Measurements from ENCODE around the gene SALL2.

Gene SALL2

DNA sequence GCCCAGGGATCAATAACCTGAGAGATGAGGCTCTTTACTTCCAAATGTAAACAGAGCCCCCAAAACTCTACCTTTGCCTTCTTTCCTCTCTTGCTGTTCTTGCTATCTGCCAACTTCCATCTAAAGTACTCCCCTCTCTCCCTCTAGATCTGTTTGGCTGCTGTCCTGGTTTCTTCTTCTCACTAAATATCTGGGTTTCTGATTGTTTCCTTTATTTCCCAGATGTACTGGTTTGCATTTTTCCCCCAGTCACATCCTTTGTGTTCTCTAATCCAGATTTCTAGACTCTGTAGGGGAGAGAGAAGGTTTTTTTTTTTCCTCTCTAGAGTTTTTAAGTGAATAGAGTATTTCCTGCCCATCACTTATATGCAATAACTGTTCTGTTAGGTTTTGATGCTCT lies 7.1 kb upstream of the SALL2 start:
- Mint-ChIP-seq H3K4me1 (peaks cover 61% of the 10 kb centered on the region), H3K4me3 (no peak overlapping the region), H3K27ac (no peak overlapping the region), H3K36me3 (ENCODE audit: low read depth) (peaks cover 4% of the 10 kb centered on the region), H3K9me3 (no peaks in the 10 kb centered on the region), H3K27me3 (ENCODE audit: low read depth, poor library complexity) (peaks cover 34% of the 10 kb centered on the region)
- TF ChIP-seq, protein P1, sequence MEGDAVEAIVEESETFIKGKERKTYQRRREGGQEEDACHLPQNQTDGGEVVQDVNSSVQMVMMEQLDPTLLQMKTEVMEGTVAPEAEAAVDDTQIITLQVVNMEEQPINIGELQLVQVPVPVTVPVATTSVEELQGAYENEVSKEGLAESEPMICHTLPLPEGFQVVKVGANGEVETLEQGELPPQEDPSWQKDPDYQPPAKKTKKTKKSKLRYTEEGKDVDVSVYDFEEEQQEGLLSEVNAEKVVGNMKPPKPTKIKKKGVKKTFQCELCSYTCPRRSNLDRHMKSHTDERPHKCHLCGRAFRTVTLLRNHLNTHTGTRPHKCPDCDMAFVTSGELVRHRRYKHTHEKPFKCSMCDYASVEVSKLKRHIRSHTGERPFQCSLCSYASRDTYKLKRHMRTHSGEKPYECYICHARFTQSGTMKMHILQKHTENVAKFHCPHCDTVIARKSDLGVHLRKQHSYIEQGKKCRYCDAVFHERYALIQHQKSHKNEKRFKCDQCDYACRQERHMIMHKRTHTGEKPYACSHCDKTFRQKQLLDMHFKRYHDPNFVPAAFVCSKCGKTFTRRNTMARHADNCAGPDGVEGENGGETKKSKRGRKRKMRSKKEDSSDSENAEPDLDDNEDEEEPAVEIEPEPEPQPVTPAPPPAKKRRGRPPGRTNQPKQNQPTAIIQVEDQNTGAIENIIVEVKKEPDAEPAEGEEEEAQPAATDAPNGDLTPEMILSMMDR (IDR thresholded peaks at IDR 0.05): no peak
- no peak for DNase-seq

DNA sequence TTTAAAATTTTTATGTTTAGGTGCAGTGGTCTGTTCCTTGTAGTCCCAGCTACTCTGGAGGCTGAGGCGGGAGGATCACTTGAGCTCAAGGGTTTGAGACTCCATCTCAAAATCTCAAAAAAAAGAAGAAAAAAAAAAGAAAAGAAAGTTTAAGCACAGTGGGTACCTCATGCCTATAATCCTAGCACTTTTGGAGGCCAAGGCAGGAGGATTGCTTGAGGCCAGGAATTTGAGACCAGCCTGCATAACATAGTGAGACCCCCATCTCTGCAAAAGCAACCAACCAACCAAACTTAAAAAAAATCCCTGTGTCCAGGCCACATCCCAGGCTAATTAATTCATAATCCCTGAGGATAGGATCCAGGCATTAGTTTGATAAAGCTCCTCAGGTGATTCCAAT lies 3.4 kb upstream of the SALL2 start:
- H3K27ac Mint-ChIP-seq: no peak overlapping the region
- peaks cover 62% of the 10 kb centered on the region for H3K4me1 Mint-ChIP-seq

DNA sequence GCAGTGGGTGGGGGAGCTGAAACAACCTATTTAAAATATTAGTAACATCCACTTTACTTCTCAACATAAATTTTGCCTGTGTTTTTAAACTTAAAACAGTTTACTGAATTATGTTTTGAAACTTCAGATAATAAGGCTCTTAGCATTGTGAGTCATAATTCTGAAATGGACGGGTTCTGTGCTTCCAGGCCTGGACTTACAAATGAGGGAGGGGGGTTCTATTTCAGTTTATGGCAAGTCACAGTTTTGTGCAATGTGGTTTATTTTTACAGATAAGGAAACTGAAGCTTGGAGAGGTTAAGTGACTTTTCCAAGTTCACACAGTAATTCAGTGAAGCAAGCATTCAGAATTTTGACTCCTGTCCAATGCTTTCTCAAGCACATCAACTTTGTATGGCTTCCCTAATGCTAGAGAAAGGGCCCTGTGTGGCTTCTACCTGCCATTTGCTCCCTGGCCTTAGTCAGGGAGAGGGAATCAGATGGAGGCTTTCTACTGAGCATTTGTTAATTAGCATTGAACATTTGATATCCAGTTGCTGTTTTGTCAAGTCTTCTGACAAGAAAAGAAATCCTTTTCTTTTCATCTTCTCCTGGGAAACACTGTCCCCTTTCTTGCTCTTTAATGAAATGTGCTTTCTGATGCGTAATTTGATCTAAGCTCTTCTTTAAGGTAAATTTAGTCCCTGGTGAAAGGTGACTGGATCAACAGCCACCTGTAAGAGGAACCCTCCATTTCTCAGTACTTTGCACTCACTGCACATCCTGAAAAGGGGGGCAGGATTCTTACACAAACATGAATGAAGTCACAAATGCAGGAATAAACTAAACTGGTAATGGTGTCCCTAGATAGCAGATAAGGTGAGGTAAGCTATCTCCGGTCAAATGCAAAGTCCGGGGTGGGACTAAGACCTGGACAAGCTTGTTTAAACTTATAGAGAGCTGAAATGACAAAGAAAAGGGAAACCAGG lies 2.5 kb upstream of the SALL2 start:
- peak overlapping the region; percentile 97 for H3K27ac Mint-ChIP-seq
- TF ChIP-seq, protein P1 (IDR thresholded peaks at IDR 0.05): no peak
- H3K27me3 Mint-ChIP-seq (ENCODE audit: low read depth, poor library complexity): peaks cover 9% of the 10 kb centered on the region
- peak overlapping the region; percentile 57 for H3K4me3 Mint-ChIP-seq
- peaks cover 63% of the 10 kb centered on the region for H3K4me1 Mint-ChIP-seq
- no peak for DNase-seq
- H3K36me3 Mint-ChIP-seq (ENCODE audit: low read depth): peaks cover 23% of the 10 kb centered on the region
- no peaks in the 10 kb centered on the region for H3K9me3 Mint-ChIP-seq

More for the DNA sequence above, 3.4 kb upstream of the SALL2 start:
- H3K27me3 Mint-ChIP-seq (ENCODE audit: low read depth, poor library complexity): peaks cover 18% of the 10 kb centered on the region
- DNase-seq: no peak
- H3K36me3 Mint-ChIP-seq (ENCODE audit: low read depth): peaks cover 15% of the 10 kb centered on the region
- H3K4me3 Mint-ChIP-seq: no peak overlapping the region
- no peaks in the 10 kb centered on the region for H3K9me3 Mint-ChIP-seq
- TF ChIP-seq, protein P1 (IDR thresholded peaks at IDR 0.05): no peak

DNA sequence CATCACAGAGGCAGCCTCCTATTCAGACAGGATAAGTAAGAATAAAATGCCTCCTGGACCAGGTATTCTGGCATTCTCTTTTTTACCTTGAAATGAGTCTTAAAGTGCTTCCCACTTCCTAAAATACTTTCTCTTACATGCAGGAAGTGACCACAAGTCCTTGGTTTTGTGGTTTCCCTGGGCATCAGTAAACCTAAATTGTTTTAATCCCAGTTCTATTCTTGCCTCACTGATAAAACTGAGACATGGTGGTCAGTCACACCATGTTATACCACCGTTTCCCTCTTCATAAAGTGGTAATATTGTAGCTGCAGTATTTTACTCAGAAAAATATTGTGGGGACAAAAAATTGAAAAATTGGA lies 1.2 kb upstream of the SALL2 start:
- TF ChIP-seq, protein P1 (IDR thresholded peaks at IDR 0.05): no peak
- H3K36me3 Mint-ChIP-seq (ENCODE audit: low read depth): peaks cover 37% of the 10 kb centered on the region
- H3K4me1 Mint-ChIP-seq: peaks cover 70% of the 10 kb centered on the region

DNA sequence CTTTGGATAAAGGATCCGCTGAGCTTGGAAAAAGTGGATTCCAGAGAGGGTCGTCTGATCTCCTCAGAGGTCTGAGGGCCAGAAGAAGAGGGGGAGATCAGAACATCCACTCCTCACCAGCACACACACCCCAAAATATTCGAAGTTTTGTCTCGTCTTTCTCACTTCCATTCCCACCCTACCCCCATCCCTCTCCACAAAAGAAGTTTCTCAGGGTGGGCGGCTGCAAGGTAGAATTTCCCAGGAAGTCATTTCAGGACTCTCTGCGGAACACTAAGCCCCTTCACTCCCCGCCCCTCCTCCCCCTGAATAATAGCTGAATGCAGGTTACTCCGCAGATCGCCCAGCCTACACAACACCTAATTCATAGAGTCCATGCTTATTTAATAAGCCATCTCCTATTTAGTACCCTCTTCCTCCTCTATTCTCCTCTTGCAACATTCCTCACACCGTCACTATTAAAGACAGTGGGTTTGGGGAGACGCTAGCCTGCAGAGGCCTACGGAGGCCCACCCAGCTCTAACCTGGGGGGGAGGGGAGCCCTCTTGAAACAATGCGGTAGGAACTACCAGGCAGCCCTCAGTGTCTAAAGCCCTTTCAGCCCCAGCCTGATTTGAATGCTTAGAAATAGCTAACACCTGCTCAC lies 649 bp upstream of the SALL2 start:
- Mint-ChIP-seq H3K4me1 (peaks cover 75% of the 10 kb centered on the region), H3K9me3 (no peaks in the 10 kb centered on the region), H3K36me3 (ENCODE audit: low read depth) (peaks cover 38% of the 10 kb centered on the region), H3K27ac (peak overlapping the region; percentile 99), H3K4me3 (peak overlapping the region; percentile 96), H3K27me3 (ENCODE audit: low read depth, poor library complexity) (peaks cover 2% of the 10 kb centered on the region)
- DNase-seq: peak; percentile 47
- TF ChIP-seq, protein P1 (IDR thresholded peaks at IDR 0.05): no peak

More for the DNA sequence above, 1.2 kb upstream of the SALL2 start:
- Mint-ChIP-seq H3K27ac (peak overlapping the region; percentile 99), H3K9me3 (no peaks in the 10 kb centered on the region), H3K27me3 (ENCODE audit: low read depth, poor library complexity) (peaks cover 7% of the 10 kb centered on the region), H3K4me3 (peak overlapping the region; percentile 96)
- DNase-seq: no peak
